Ovary (tissue), 9 donors: ENCODE measurements around the gene NRXN3. TPM values are rescaled to one million over a fixed set of nuclear protein-coding genes. Genes with fewer than 3 reads are reported as not detected.

Source experiments
- DNase-seq, 5 donors: peaks; one replicate each; pipeline ENCODE4 v3.0.0-alpha.2; 2019 to 2020
- H3K27ac ChIP-seq, 2 donors: fragments of 200-600 bp; one replicate each; pipeline versions ENCODE4 v1.5.1 to v1.8.0; 2019 to 2022
- H3K27me3 ChIP-seq: fragments of 200-600 bp; one replicate; pipeline ENCODE4 v1.8.0; 2022
- H3K36me3 ChIP-seq: fragments of 200-600 bp; sonication (generic); one replicate; pipeline ENCODE4 v1.5.1; 2019
- H3K4me1 ChIP-seq: one replicate; pipeline ENCODE4 v1.8.1; 2013; ENCODE audit warnings: mild to moderate bottlenecking, moderate library complexity; ENCODE audit not compliant: insufficient read depth
- H3K4me3 ChIP-seq: fragments of 200-600 bp; sonication (generic); one replicate; pipeline ENCODE4 v1.5.1; 2017
- H3K9me3 ChIP-seq, 2 donors: fragments of 200-600 bp in 1 of 2; sonication (generic) in 1 of 2; one replicate each; pipeline versions ENCODE4 v1.5.1 to v1.8.1; 2013 to 2019; ENCODE audit warnings: mild to moderate bottlenecking in 1 of 2, moderate library complexity in 1 of 2
- EP300 ChIP-seq: sonication (generic); formaldehyde crosslinking; IDR thresholded peaks from one replicate; pipeline ENCODE4 v1.6.1; 2017; ENCODE audit warnings: antibody characterized with exemption
- POLR2A ChIP-seq: fragments of 450-650 bp; IDR thresholded peaks from one replicate; pipeline ENCODE4 v1.6.1; 2017; ENCODE audit warnings: antibody characterized with exemption, mild to moderate bottlenecking, moderate library complexity
- WGBS, 3 donors: extraction: QIAGEN DNeasy Blood & Tissue Kit in 1 of 3; methylation state at CpG; one replicate each; pipeline versions ENCODE4 v1.1.5 to v1.1.7; 2013 to 2017; 5-methylcytosine and 5-hydroxymethylcytosine counted together
- intact Hi-C, 4 donors: fragments of 100-400 bp; cut with DNase I; formaldehyde crosslinking; loops; one replicate each; pipeline versions ENCODE4 v1.11.0 to v1.15.1; 2022 to 2023
- polyA plus RNA-seq, 2 donors: library from polyadenylated mRNA; stranded (reverse); fragments of 200-250 nt in 1 of 2; fragments of 350-450 nt in 1 of 2; fragmentation: Illumina TruSeq in 1 of 2; extraction: RNeasy Lipid Tissue Mini Kit (QIAGEN cat#74804) in 1 of 2; gene quantifications; one replicate each; pipeline ENCODE4 v1.2.3, GENCODE V29; 2013 to 2014
- total RNA-seq, 7 donors: library from RNA; depleted of rRNA in 2 of 7; stranded (reverse); fragments of >200 nt in 2 of 7; fragmentation: NEBNext Ultra II Directional in 3 of 7; extraction: Animal tissue kit (Norgen Biotek cat#: 25700) in 3 of 7; gene quantifications; one replicate each; pipeline versions ENCODE4 v1.1.0 to v1.2.4, GENCODE V29; 2016 to 2023
- TF ChIP-seq, protein P1 (sequence below), 3 donors: fragments of 450-650 bp in 2 of 3; fragments of 200-600 bp in 1 of 3; IDR thresholded peaks; one replicate each; pipeline versions ENCODE4 v1.5.1 to v1.8.0; 2016 to 2022; ENCODE audit warnings: antibody characterized with exemption in 3 of 3, mild to moderate bottlenecking in 1 of 3
- donor health status: DM: no; HTN: no; CAD: no; lungs with moderate emphysema.
- donor health status: DM: no; HTN: no; CAD: no.
- donor health status: Bipolar disorder and iron deficiency.
- donor health status: DM: yes; HTN: yes; CAD: no.
- donor health status: DM: no; HTN: no; CAD: no.
- donor health status: DM: yes; HTN: yes; CAD: no.

The NRXN3 gene
- total and polyA plus RNA-seq, 9 donors: 0.28 to 6.2 (median 0.82) TPM

DNA sequence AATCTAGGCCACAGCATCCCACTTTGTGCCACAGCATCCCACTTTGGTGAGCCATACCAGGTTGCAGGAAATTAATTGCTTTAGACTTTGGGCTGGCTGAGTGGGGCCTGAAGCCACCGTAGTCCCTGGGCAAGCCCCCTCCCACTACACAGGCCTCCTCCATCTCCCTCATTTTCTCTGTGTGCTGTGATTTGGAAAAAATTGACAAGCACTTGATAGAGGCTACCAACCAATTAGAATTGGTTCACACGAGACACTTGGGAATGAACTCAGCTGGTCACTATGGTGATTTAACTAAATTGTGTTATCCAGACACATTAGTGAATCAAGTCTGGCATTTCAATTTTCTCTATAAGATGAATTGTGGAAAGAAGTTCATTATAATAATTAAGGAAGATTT lies 1560.0 kb downstream of the NRXN3 start:
- intact Hi-C loops: no loop called here
- Histone ChIP-seq H3K27me3 (no peaks in the 10 kb centered on the region), H3K27ac (no peak overlapping the region), H3K4me3 (no peak overlapping the region), H3K4me1 (no peaks in the 10 kb centered on the region), H3K36me3 (no peaks in the 10 kb centered on the region), H3K9me3 (no peaks in the 10 kb centered on the region)
- 68 to 78% (median 69%) methylated on average over 2 of the region's 2 CpGs for WGBS, 3 donors
- no peak for DNase-seq
- no peak for TF ChIP-seq POLR2A
- no peak for TF ChIP-seq EP300
- TF ChIP-seq, protein P1, sequence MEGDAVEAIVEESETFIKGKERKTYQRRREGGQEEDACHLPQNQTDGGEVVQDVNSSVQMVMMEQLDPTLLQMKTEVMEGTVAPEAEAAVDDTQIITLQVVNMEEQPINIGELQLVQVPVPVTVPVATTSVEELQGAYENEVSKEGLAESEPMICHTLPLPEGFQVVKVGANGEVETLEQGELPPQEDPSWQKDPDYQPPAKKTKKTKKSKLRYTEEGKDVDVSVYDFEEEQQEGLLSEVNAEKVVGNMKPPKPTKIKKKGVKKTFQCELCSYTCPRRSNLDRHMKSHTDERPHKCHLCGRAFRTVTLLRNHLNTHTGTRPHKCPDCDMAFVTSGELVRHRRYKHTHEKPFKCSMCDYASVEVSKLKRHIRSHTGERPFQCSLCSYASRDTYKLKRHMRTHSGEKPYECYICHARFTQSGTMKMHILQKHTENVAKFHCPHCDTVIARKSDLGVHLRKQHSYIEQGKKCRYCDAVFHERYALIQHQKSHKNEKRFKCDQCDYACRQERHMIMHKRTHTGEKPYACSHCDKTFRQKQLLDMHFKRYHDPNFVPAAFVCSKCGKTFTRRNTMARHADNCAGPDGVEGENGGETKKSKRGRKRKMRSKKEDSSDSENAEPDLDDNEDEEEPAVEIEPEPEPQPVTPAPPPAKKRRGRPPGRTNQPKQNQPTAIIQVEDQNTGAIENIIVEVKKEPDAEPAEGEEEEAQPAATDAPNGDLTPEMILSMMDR (IDR thresholded peaks at IDR 0.05): no peak

DNA sequence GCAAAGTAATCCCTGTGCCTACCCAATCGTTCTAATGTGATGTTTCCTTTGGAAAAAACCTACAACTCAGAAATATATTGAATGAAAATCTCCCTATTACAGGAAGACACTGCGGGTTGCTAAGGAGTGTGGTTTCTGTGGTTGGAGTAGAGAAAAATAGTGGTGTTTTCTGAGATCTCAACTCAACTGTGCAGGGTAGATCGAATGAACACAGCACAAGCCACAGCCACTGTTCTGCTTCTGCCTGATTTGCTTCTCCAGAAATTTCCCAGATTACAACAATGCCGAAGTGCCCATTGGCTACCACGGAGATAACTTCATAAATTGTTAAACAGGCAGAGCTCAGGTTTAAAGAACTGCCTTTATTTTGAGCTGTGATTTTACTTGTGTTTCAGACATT lies 1560.8 kb downstream of the NRXN3 start:
- intact Hi-C loops: no loop called here
- 69 to 71% (median 69%) methylated on average over 5 of the region's 5 CpGs for whole genome bisulfite sequencing, 3 donors
- H3K4me3 ChIP-seq: no peak overlapping the region
- no peak overlapping the region for H3K27ac ChIP-seq
- no peak for DNase-seq
- no peaks in the 10 kb centered on the region for H3K36me3 ChIP-seq
- no peaks in the 10 kb centered on the region for H3K27me3 ChIP-seq
- TF ChIP-seq, protein P1 (IDR thresholded peaks at IDR 0.05): no peak
- TF ChIP-seq POLR2A: no peak
- TF ChIP-seq EP300: no peak
- H3K9me3 ChIP-seq: no peaks in the 10 kb centered on the region
- H3K4me1 ChIP-seq: no peaks in the 10 kb centered on the region

DNA sequence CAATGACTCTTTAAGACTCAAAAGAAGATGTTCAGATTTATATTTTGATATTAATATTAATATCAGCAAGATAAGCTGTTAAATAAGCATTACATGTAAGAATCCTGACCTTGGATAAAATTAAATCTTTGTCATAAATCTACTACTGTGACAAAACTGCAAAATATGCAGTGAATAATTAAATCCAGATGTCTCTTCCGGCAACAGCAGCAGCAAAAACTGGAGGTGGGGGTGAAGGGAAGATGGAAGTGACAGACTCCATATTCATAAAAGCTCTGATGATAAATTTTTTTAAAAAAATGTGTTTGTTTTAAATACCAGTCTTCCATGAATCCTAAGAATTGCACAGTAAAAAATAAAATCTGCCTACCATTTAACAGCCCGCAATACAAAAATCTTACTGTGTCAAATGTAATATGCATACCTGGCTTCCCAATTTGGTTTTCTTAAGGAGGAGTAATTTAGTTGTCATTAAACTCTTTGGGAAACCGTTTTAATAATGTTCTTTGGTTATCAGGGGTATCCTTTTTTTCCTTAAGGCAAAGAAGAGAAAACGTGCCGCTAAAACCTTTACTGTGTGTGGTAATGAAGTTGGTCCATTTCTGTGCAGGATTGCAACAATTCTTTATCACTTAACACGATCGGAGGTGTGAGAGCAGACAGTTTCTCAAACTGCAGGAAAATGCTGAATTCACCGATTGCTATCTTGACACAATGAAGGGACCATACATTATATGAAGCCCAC lies 1562.9 kb downstream of the NRXN3 start:
- TF ChIP-seq, protein P1 (IDR thresholded peaks at IDR 0.05): no peak
- TF ChIP-seq POLR2A (no peak), EP300 (no peak)
- no peaks in the 10 kb centered on the region for H3K27me3 ChIP-seq
- no peaks in the 10 kb centered on the region for H3K4me1 ChIP-seq
- H3K27ac ChIP-seq: no peak overlapping the region
- H3K36me3 ChIP-seq: no peaks in the 10 kb centered on the region
- intact Hi-C loops: no loop called here
- H3K9me3 ChIP-seq: no peaks in the 10 kb centered on the region
- DNase-seq: no peak
- no peak overlapping the region for H3K4me3 ChIP-seq
- WGBS, 3 donors: 42 to 53% (median 46%) methylated on average over 8 of the region's 8 CpGs

DNA sequence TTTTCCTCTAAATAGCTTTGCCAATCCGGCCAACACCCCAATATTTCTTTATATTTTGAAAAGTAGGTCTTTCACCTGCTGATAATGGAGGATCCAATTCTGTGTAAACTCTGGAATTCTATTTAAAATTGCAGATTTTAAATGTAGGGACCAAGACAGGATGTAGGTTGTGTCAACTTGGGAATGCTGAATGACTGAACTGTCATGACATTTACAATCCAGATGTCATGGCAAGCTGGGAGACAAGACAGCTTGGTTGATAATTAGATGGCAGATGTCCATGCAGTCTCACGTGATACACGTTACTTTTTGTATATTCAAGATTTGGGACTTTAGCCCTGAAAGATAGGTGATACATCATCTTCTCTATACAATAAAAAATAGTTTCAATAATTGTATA lies 1564.0 kb downstream of the NRXN3 start:
- H3K4me1 ChIP-seq: no peaks in the 10 kb centered on the region
- H3K27ac ChIP-seq: no peak overlapping the region
- no peaks in the 10 kb centered on the region for H3K27me3 ChIP-seq
- TF ChIP-seq POLR2A: no peak
- TF ChIP-seq EP300: no peak
- TF ChIP-seq, protein P1 (IDR thresholded peaks at IDR 0.05): no peak
- no peaks in the 10 kb centered on the region for H3K36me3 ChIP-seq
- no peak for DNase-seq
- intact Hi-C loops: no loop called here
- 43 to 71% (median 61%) methylated on average over 3 of the region's 3 CpGs for WGBS, 3 donors
- H3K4me3 ChIP-seq: no peak overlapping the region
- no peaks in the 10 kb centered on the region for H3K9me3 ChIP-seq
